ENCODE results near the gene ZBTB7A.

Gene ZBTB7A

DNA sequence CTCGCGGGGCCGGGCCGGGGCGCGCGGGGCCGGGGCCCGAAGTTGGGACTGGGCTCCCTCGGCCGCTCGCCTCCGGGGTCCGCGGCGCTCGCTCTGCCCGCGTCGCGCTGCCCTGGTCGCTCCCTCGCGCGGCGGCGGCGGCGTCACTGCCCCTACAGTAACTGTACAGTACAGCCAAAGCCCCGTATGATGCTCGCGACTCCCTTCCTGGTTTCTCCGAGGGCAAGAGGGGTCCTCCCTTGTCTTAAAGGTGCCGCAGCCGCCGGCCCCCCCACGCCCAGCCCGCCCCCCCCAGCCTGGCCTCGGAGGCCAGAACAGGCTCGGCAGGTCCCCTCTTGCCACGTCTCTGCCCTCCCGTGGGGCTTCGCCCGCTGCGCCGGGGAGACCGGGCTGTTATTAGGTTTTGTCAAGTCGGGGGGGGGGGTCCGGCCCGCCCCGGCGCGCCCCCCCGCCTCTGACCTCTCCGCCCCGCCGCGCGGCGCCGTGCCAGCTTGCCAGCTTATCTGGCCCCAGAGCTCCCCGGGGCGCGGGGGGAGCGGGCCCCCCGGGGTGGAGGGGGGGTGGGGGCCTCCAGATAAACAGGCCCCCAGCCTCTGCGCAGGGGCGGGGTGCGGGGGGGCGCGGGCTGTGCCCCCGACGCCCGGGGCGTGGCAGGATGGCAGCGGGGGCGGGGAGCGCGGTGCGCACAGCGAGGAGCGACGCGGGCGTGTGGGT is at the start of gene ZBTB7A:
TSS of gene ZBTB7A (minus strand) at position 218 of the 714 bp plus-strand sequence. CDS start 11,667 bp downstream, outside the sequence.
- peak; percentile 75 for DNase-seq

DNA sequence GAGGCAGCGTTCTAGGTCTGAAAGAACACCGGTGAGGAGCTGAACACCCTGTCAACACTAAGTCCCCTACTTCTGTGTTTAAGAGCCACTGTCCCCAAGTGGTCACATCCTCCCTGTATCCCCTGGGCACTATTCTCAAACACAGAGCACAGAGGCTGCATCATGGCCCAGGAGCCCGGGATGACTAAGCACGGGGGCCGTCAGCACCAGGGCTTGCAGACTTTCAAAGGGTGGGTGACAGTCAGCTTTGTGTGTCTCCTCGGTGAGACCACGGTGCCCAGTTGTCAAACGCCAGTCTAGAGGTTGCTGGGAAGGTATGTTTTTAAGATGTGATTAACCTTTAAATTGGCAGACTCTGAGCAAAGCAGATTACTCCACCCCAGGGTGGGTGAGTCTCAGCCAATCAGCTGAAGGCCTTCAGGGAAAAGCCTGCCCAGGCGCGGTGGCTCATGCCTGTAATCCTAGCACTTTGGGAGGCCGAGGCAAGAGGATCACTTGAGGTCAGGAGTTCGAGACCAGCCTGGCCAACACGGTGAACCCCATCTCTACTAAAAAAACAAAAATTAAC is 49.2 kb upstream of the ZBTB7A start:
- no peak for DNase-seq

- DNase-seq, result peak; percentile 64
Measured at GRCh38 chr19:4115050-4115817, 48.5 kb upstream of the ZBTB7A start.

GRCh38 chr19:4114181-4114580 is 47.5 kb upstream of the ZBTB7A start:
- DNase-seq, result no peak

DNA sequence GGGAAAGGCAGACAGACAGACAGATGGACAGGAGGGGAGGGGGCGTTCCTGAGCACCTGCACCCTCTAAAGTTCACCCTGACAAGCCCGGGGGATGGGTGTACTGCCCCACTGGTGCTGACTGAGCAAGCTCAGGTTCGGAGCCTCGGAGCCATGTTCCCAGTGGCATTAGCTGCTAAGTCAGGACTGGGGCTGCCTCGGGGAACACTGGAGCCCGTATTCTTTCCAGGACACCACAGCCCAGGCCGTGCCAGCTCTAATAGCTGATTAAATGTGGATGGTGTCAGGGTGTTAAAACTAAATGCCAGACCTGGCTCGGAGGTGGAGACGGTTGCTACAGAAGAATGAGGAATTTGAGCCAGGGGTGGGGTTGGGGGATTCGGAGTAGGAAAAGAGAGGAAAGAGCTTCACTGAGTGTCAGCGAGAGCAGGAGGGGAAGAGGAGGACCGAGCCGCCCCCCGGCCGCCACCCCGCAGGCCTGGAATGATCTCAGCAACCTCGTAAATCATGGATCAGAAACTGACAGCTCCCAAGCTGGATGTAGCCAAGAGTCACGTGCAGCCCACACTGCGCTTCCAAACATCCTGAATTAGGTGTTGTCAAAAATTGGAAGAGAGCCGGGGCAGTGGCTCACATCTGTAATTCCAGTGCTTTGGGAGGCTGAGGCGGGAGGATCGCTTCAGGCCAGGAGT is 46.8 kb upstream of the ZBTB7A start:
- no peak for DNase-seq

DNA sequence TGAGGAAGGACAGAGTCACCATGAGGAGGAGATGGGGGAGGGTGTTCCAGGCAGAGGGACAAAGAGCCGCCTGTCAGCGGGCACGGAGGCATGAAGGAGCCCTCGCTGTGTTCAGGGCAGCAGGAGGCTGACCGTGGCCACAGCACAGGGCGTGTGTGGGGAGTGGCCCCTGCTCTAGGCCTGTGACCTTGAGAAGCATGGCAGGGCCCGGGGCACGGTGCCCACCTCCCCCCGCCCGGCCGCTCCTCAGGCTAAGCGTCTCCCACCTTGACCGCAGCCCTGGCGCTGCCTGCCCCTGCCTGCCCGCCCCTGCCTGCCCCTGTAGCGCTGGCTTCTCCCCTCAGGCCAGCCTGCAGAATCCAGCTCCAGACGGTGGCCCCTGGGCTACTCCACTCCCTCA is 45.7 kb upstream of the ZBTB7A start:
- DNase-seq, result no peak

DNA sequence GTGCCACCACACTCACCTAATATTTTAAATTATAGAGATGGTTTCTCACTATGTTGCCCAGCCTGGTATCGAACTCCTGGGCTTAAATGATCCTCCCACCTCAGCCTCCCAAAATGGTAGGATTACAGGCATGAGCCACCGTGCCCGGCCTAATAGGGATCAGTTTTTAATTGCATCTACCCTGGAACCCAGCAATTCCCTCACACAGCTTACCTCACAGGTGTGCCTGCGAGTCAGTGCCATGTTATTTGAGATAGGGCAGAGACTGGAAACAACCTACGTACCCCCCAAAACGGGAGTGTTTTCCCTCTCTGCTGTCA is 42.9 kb upstream of the ZBTB7A start:
- DNase-seq, result no peak

DNA sequence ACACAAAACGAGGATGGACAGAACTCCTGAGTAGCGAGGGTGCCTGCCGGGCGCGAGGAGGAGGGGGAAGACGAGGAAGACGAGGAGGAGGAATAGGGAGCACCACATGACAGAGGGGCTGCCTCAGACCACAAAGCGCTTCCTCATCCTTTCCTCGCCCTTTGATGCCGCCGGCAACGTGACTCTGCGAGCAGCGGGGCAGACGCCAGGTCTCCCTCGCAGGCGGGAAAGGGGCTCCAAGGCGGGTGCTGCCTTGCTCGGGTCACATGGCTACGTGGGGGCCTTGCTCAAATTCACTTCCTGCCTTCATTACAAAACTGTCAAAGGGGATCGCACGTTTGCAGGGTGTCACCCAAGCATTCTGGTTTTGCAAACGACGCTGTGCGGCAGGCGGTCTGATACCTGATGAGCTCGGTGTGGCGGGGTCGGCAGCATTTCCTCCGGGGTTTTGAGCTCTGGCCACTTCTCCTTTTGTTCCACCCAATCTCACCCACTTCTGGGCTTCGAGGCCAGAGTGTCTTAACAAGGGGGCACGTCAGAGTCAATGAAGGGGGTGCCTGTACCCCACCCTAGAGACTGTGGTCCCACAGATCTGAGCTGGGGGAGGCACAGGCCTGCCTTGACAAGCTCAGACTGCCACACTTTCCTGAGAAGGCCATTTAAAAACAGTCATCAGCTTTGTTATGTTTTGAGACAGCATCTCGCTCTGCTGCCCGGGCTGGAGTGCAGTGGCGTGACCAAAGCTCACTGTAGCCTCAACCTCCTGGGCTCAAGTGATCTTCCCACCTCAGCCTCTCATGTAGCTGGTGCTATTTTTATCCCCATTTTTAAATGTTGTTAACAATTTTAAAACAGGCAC is 42.3 kb upstream of the ZBTB7A start:
- peak; percentile 42 for DNase-seq

DNA sequence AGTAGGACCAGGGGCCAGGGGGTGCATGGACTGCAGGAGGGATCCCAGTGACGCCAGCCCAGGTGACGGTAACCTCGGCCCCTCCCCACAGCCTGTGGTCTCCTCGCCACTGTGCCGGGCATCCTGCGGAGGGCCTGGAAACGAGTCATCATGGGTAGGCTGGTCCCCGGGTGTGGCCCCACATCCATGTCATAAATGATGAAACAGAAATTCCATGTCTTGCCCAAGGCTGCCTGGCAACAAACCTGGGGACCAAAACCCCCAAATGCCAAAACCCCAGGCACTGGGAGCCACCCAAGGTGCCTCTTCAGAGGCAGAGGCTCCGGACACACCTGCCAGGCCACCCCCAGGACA is 36.4 kb upstream of the ZBTB7A start:
- DNase-seq, result no peak

DNA sequence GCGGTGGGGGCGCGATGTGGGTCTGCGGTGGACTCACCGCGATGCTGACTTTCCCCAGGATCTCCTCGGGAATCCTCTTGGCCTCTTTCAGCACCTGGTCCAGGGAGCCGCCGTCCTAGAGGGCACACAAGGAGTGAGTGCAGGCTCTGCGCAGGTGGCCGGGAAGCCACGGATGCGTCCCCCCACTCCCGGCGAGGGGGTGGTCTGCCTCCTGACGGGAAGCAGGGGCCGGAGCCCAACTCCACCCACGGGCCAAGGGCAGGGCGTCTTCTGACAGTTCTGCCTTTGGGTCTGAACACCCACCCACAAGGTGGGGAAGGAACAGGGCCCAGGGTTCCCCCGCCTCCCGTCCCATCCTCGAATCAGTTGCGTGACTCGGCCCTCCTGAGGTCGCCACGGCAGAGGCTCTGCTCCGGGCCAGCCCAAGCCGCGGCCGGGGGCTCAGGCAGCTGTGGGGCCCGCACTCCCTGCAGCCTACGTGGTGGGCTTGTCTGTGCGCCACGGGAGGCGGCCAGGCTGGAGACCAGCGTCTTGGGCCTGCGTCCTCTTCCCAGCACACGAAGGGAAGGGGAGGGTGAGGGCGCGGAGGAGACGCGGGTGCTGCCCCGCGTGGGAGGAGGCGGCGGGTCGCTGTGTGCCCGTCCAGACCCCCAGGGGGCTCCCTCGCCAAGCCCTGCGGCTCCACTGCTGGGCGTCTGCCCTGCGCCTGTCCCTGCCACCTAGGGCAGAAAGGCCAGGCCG is 35.8 kb upstream of the ZBTB7A start:
- no peak for DNase-seq

DNA sequence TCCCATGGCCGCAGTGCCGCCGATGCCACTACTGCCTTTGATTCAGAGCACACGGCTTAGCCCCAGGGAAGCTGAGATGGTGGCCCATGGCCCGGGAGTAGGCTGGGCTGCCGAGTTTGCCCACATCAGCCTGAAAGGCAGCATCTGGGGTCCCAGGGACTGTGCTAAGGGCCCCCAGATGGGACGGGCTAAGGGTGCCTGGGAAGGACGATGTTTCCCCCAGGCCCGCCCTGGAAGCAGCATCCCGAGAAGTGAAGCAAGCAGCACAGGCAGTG is 34.7 kb upstream of the ZBTB7A start:
- no peak for DNase-seq

DNA sequence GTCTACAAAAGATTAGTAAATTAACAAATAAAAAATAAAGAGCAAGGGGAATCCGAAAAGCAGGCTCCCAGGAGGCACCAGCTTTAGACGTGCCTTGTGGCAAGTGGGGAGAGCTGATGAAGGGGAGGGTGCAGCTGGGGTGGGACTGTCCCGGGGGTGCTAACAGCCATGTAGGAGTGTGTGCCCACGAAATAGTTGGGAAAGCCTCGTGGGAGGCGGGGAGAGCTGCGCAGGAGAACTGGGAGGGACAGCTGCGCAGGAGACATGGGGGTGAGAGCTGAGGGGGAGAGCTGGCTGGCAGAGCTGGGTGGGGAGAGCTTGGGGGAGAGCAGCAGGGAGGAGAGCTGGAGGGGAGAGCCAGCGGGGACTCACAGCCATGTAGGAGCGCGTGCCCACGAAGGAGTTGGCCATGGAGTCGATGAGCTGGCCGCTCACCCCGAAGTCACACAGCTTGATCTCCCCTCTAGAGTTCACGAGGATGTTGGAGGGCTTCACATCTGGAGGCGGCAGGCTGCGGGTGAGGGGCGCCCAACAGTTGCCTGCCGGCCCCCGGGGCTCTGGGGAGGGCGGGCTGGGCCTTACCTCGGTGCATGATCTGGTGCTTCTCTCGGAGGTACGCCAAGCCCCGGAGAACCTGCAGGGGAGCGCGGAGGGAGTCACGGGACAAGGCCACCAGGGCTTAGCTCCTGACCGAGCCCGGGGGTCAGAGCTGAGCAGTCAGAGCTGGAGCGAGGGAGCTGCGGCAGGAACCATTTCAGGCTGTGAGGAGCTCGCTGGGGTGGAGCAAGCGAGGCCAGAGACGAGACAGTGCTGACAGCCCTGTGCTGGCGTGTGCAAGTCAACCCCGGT is 34.2 kb upstream of the ZBTB7A start:
- no peak for DNase-seq

- DNase-seq, result no peak
Measured at GRCh38 chr19:4099041-4099764, 32.5 kb upstream of the ZBTB7A start.

GRCh38 chr19:4098493-4098892 is 31.8 kb upstream of the ZBTB7A start:
- DNase-seq, result no peak

DNA sequence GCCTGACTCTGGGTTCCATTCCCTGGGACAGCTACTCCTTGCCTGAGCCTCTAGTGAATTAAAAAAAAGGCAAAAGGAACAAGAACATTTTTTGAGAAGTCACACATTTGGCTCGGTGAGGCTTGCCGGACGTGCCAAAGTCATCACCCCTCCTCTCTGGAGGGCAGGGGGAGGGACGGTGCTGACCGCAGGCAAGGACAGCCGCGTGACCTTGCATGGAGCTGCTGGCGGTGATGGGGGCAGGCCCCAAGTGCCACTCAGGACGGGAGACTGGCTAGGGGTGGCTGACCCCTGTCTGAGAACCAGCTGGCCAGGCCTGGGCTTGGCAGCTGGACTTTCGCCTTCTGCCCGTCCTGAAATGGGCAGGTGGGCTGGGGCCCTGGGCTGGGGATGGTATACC is 30.8 kb upstream of the ZBTB7A start:
- DNase-seq, result no peak

DNA sequence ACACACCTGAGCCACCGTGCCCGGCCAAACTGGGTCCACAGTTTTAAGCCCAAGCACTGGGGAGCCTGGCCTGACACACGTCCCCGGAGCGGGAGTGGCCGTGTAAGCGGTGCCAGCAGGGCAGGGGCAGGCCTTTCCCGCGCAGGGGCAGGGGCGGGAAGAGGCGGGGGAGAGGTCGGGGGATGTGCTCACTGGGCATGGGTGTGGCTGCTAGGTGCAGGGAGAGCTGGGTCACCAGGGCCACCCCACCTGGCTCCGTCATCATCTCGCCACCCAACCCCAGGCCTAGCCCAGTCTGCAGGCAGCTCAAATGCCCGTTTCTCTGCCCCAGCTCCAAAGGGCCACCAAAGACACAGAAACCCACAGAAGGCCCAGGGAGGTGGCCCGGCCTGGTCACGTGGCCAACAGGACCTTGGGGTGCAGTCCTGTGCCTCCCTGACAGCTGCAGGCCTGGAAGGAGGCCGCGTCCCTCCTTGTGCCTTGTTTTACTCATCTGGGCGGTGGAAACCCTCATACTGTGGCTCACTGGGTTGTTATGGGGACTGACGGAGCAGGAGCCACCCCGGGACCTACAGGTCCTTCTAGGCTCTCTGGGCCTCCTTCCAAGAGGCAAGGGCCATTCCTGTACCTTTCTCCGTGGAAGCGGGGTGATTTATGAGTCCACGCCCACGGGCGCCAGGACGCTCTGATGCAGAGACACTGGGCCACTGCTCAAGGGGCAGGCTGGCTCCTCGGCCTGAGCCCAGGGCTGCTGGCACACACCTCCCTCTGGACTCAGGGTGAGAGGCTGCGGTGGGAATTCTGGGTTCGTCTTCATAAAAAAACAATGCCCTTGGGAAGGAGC is 29.6 kb upstream of the ZBTB7A start:
- DNase-seq, result no peak

DNA sequence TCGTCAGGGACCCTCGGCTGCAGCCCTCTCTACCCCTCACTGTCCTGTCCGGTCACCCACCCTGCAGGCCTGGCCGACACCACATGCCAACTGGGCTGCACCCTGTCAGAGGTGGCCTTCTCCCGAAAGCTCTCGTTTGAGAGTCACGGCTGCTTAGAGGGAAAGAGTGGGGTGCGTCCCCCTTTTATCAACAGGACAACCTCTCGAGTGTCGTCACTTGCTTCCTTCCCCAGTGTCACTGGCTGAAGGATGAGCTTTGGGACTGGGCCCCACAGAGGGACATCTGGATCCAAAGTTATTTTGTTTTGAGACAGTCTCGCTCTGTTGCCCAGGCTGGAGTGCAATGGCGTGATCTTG is 28.8 kb upstream of the ZBTB7A start:
- DNase-seq, result no peak

DNA sequence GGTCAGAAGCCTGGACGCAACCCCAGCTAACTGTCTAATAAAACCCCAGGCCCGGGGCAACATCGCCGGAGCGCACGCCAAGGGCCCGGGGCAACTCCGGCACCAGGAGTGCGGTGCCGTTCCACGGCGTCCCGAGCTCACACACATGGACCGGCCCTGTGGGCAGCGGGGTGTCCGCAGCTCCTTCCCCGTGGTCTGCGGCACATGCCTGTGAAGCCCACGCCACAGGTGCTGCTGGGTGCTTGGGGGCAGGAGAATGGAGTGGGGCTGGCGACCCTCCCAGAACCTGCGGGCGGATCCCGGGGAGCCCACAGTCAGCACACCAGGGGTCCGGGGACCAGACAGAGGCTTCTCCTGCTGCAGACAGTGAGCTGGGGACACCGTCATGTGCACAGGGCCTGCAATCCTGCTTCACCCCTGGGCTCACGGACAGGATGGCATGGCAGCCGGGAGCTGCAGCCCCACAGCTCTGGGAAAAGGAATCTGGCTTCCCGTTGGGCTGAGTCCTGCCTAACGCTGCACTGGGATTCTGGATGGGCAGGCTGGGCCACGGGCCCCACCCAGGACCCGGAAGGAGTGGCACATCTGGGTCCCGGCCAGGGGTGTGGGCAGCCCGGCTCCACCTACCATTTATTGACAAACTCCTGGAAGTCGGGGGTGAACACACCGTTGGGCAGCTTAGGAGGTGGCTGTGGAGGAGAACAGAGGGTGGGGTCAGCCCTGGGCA is 28.2 kb upstream of the ZBTB7A start:
- DNase-seq, result no peak

DNA sequence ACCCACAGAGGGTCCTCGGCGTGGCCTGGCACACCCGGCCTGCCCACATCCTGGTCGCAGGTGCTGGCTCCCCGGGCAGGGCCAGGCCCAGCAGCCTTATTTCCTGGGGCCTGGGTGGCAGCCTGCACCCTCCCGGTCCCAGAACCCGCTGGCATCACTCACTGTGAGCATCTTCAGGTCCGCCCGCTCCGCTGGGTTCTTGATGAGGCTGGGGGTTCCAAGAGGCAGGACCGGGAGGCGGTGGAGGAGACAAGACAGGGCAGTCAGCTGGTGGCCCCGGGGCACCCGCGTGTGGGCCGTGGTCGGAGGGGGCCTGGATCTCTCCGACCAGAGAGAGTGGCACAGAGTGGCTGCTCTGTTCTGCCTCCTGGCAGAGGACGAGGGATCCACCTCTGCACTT is 27.6 kb upstream of the ZBTB7A start:
- DNase-seq, result no peak

Measured in activated CD4-positive, CD25-positive, alpha-beta regulatory T cell treated with anti-CD3 and anti-CD28 coated beads, Interleukin-2, amount 50 U/mL, for 72 hours (primary cell).